DMS79 treated with DMSO at 0.1 percent for 48 hours (cell line): ENCODE measurements around the gene GCLC.
"Not testable (repeated sequence)": the region's sequence is repeated elsewhere in the genome, so short reads cannot be mapped to it uniquely, and the experiment has no call there.

ENCODE experiments used
- DNase-seq: peaks from one replicate; lab custom pipeline; 2025; lab: John Stamatoyannopoulos, UW

Gene GCLC

DNA sequence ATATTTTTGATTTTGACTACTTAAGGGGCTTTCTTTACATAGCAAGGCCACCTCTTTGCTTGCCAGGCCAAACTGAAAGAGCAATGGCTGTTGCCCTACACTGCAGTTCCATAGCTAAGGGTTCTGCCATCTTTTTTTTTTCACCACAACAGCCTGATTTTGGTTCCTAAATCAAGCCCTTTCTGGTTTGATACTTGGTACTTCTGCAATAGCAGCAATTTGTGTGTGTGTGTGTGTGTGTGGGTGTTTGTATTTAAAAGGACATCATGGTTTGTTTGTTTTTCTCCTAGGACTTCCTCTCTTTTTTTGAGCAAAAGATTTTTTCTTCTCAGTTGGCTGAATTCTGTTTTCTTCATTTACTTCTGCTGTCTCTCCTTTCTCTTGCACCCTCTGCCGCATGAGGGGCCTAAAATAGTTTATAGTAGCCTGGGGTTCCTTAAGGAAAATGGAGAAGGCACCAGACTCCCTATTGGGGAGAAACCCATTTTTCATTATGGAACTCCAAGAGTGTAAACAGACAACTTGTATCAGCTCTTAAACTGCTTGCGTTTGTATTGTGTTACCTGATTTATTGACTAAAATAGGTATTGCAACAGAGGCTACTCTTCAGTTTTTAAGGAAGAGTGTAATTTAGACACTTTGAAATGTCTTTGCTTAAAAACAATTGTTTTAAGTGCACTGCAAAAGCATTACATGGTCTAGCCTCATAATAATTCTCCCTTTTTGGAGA, 12.2 kb upstream of the GCLC start:
- DNase-seq, result no peak

GRCh38 chr6:53553600-53553999, 8.7 kb upstream of the GCLC start:
- not testable (repeated sequence) for DNase-seq

DNA sequence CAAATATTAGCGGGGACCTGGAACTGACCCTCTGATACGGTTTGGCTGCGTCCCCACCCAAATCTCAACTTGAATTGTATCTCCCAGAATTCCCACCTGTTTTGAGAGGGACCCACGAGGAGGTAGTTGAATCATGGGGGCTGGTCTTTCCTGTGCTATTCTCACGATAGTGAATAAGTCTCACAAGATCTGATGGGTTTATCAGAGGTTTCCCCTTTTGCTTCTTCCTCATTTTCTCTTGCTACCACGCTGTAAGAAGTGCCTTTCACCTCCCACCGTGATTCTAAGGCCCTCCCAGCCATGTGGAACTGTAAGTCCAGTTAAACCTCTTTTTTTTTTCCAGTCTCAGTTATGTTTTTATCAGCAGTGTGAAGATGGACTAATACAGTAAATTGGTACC, 6.8 kb upstream of the GCLC start:
- DNase-seq, result not testable (repeated sequence)

DNA sequence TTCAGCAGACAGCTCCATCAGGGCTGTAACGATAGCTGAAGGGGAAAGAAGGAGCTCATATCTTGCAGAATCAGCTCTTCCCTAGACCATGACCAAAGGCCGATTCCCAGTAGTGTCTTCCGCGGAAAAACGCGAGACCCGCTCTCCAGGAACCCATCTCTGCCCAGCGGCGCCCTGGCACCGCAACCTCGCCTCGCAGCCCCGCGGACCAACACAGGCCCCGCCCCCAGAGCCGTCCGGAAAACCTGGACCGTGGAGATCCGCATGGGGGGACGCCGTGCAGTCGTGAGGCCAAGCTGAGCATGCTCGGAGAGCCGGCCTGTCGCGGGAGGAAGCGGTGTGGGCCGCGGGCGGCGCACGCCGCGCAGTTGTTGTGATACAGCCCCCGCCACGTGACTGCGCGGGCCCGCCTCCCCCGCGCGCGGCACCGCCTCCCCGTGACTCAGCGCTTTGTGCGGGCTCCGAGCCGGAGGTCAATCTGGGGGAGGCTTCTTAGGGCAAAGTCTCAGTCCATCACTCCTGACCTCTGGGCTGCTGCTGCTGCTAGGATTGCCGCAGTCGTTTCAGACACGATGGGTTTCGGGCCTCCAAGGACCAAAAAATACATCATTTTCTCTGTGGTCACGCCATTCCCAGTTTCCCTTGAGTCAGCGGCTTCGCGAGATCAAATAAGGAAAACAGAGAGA, 3.1 kb upstream of the GCLC start:
- DNase-seq, result peak; percentile 77

GRCh38 chr6:53547166-53547810, 2.4 kb upstream of the GCLC start:
- peak; percentile 71 for DNase-seq

GRCh38 chr6:53546281-53546680, 1.4 kb upstream of the GCLC start:
- DNase-seq, result no peak

DNA sequence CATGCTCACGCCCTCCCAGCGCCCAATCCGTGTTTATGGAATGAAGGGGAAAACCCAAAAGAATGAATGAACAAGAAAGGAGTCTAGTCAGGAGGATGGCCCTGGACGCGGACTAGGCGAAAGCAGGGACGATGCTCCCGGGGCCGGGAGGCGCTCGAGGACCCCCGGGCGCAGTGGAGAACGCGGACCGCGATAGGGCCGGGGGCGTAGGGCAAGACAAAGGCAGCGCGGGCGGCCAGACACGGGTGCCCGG, 758 bp downstream of the GCLC start:
- DNase-seq, result no peak

DNA sequence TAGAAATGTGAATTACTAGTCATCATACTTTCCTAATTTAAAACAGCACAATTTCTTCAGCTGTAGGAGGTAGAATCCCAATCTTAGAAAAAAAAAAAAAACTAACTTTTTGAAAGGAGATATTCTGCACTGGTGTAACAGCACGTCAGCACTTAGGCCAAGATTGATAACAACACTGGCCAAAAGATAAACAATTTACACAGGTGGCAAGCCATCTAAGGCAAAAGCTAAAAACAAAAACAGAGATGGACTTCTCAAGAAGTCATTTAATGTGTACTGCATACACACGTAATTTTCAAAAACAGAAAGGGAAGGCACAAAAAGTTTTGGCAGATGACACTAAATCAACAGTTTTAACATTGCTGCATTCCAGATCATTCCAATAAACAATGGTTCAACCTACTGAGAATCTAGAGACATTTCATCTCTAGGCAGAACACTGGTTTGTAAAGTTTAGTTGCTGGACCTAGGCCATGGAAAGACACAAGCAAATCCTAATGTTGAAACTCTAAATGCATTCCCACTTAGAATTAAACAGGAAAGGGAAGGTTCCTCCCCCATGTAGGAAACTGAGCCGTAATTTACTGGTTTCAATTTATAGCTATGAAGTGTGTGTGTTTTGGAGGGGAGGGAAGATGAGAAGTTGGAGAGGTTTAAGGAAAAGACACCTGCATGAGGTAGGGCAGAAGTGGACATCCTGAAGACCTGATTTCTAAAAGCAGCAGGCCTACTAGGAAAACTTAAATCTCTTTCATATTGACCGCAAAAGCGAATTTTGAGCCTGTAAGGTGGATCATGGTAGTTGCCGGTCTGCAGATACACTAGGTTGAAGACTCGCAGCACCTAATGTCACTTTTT, 1.3 kb downstream of the GCLC start:
- DNase-seq, result peak; percentile 25

DNA sequence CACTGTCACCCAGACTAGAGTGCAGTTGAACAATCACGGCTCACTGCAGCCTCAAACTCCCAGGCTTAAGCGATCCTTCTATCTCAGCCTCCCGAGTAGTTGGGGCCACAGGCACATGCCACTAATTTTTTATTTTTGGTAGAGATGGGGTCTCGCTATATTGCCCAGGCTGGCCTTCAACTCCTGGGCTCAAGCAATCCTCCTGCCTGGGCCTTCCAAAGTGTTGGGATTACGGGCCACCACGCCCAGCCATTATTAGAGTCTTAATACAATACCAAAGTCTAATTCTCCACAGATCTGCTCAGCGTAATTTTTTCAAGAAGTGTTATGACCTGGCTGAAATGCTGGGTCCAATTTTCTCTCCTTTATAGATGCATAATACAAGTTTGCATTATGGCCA, 3.0 kb downstream of the GCLC start:
- DNase-seq, result no peak

DNA sequence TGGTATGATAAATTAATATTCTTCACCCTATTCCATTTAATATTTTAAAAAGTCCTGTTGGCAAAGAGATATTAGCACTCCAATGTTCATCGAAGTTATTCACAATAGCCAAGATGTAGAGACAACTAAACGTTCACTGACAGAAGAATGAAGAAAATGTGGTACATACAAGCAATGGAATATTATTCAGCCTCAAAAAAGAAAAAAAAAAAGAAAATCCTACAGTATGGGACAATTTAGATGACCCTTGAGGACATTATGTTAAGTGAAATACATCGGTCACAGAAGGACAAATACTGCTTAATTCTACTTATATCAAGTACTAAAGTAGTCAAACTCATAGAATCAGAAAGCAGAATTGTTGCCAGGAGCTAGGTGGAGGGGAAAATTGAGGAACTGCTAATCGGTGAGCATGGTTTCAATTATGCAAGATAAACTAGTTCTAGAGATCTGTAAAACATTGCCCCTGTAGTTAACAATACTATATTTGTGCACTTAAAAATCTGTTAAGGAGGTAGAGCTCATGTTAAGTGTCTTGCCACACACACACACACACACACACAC, 4.7 kb downstream of the GCLC start:
- no peak for DNase-seq

DNA sequence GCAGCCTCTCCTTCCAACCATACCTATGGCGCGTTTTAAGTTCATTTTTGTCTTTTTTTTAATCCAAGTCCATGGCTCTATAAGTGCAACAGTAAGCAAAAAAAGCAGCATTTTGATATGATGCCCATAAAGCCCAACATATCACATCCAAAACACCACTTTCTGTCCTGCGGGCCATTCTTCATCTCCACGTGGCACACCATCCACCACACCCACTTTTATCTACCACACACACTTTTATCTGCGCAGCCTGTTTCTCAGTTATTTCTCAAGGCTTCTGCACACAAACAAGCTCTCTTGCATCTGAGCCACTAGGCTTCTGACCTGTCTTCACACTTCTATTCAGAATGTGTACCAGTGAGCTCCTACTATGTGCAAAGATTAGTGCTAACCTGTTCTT, 5.3 kb downstream of the GCLC start:
- no peak for DNase-seq

DNA sequence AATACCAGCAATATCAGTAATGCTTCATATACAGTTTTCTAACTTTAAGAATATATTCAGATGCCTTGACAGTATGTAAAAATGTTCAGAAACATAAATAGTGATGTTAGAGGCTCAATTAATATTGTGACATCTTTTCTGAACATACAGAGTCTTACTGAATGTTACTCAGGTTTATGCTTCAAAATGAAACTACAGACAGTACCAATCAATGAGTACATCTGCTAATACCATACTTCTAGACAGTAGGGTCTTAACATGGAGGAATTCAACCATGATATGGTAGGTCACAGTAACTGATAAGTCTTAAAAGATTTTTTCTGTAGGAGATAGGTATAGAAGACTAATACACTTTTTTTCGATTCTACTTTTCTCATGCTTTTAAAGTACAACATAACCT, 8.3 kb downstream of the GCLC start:
- DNase-seq, result no peak

GRCh38 chr6:53532942-53533341, 12.0 kb downstream of the GCLC start:
- DNase-seq, result no peak

GRCh38 chr6:53532061-53532797, 12.7 kb downstream of the GCLC start:
- DNase-seq, result no peak

DNA sequence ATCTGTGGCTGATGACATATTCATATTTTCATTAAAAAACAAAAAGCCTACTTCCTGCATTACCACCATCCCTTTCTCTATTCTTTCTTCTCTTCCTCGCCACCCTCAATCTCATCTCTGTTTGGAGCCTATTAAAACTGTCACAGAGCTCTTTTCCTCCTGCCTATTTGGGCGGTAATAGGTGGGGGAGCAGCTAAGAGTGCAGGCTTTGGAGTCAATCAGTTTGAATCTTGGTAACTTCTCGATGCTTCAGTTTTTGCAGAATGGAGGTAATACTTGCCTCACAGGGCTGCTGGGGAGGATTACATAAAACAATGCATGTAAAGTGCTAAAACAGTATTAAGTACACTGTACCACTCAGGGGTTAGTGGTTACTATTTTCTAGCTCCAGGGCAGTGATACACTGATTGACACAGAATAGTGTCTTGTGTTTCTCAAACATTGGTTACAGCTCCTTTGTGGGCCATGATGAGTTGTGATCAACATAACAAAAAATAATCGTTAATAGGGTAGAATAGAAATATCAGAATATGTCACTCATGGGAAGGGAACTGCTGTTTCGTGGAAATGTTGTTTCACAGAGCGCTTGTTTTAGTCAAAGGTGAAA, 14.0 kb downstream of the GCLC start:
- DNase-seq, result no peak

- DNase-seq, result no peak
These were observed 14.6 kb downstream of the GCLC start for GRCh38 chr6:53530346-53530745.

DNA sequence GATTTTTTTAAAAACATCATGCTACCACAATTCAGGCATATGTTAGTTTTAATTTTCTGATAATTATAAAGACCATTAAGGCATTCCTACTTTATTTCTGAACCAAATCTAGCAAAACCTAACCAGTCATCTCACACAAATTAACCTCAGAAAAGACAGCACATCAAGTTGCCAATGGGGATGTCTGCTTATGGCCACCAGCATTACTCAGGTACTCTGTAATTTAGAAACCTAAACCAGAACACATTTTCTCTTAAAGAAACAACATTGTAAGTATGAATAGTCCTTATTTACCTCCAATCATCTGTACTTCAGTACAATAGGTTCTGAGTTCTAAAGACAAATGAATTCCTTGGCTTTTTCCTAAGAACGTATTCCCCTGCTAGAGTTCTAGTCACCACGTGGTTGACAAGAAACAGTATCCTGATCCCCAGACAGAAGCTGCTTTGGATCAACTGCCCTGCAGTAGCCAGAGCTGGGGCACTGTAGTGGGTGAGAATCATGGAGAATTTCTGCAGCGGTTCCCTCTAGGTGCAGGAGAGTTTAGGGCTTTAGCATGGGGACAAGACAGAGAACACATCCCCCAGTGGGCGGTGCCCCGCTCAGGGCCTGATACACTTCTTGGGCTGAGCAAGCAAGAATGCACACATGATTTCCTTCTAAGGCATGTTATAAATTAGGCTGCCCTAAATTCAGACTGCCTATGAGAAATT, 15.4 kb downstream of the GCLC start:
- DNase-seq, result no peak

GRCh38 chr6:53528107-53528506, 16.8 kb downstream of the GCLC start:
- no peak for DNase-seq

GRCh38 chr6:53527249-53527765, 17.6 kb downstream of the GCLC start:
- no peak for DNase-seq

GRCh38 chr6:53526000-53526399, 18.9 kb downstream of the GCLC start:
- DNase-seq, result no peak
